GM19193 (cell line): Measurements from ENCODE around the gene PTPN13.

Experiments
- POLR2A ChIP-seq: IDR thresholded peaks from 4 replicates; pipeline ENCODE4 v1.6.1; 2011; ENCODE audit not compliant: insufficient read depth, insufficient read length; ENCODE audit errors: extremely low read depth

PTPN13 gene

DNA sequence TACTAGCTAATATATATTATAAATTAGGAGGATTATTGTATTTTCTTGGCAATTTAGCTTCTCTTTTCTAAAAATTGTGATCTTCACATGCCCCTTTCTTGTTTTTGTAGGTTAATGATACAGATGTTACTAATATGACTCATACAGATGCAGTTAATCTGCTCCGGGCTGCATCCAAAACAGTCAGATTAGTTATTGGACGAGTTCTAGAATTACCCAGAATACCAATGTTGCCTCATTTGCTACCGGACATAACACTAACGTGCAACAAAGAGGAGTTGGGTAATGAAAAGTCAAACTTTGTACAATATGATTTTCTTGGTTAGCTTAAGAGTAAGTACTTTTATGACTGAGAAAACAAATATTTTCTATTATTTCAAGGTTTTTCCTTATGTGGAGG is 180.9 kb downstream of the PTPN13 start:
- no peak for TF ChIP-seq POLR2A

DNA sequence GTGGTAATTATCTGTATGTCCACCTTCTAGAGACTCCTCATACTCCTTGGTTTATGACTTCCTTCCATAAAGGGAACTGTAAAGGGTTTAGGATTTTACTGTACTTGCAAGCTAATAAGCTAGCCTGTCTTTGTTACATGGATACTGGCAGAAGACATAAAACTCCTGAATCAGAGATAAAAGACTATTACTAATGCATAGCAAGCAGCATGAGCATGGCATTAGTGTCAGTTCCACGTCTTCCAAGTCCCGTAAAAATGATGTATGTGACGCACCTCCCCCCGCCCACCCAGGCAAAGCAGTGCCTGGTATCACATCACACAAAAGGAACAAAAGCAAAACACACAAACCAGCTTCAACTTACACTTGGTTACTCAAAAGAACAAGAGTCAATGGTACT is 184.1 kb downstream of the PTPN13 start:
- TF ChIP-seq POLR2A = no peak

DNA sequence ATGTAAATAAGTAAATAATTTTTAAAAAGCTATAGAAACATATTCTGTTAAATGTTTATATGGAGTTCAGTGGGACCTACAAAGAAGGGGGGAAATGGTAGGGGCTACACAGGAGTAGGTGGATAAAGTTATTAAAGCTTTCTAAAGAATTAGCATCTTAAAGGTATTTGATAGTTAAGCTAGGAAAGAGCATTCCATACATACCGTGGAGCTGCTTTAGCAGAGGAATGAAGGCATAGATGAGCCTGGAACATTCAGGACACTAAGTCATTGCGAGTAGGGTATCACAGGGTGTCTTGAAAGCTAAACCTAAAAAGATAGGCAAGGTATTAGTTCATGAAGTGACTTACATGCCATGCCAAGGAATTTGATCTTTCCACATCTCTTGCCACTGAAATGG is 194.7 kb downstream of the PTPN13 start:
- no peak for TF ChIP-seq POLR2A

DNA sequence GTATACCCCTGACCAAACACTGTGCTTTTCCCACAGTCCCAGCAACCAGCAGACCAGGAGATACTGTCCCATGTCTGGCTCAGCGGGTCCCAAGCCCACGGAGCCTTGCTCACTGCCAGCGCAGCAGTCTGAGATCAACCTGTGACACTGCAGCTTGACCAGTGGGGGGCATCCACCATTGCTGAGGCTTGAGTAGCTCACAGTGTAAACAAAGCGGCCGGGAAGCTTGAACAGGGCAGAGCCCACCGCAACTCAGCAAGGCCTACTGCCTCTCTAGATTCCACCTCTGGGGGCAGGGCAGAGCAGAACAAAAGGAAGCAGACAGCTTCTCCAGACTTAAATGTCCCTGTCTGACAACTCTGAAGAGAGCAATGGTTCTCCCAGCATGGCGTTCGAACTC is 197.0 kb downstream of the PTPN13 start:
- no peak for TF ChIP-seq POLR2A

DNA sequence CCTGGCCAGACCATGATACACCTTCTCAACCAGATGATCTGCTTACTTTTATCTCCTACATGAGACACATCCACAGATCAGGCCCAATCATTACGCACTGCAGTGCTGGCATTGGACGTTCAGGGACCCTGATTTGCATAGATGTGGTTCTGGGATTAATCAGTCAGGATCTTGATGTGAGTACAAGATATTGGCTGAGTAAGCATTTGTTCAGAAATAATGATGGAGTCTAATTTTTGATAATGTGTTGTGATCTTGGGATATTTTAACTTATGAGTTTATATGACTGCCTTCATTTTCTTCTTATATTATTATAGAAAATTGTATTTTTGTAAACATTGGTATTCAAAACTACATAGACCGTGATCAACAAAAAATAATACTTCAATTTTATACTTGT is 215.7 kb downstream of the PTPN13 start:
- no peak for TF ChIP-seq POLR2A

DNA sequence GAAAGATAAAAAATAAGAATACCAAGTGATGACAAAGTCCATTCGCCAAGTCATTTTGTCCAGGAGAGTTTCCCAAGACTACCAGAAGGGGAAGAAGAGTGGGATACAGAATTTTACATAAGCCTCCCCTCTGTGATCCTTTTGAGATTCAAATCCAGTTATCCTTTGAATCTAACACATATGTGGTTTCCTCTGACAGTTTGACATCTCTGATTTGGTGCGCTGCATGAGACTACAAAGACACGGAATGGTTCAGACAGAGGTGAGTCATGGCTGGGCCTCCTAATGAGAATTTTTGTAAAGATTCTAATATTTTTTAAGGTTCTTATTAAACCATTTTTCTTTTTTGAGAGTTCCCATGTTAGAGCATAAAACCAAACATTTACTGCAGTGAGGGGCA is 216.7 kb downstream of the PTPN13 start:
- TF ChIP-seq POLR2A = no peak

DNA sequence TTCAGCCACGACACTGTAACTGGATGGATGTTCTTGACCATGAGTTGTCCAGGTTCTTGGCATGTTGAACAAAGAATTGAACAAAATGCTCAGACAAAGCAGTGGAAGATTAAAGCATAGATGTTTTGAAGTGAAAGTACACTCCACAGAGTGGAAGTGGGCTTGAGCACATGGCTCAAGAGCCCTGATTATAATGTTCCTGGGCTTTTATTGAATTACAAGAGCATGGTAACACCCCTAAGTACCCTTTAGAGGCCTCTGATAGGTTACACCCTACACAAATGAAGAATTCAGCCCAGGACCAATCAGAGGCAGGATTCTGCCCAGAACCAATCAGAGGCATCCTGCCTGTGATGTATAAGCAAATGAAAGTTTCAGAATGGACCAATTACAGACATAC is 221.5 kb downstream of the PTPN13 start:
- TF ChIP-seq POLR2A = no peak

DNA sequence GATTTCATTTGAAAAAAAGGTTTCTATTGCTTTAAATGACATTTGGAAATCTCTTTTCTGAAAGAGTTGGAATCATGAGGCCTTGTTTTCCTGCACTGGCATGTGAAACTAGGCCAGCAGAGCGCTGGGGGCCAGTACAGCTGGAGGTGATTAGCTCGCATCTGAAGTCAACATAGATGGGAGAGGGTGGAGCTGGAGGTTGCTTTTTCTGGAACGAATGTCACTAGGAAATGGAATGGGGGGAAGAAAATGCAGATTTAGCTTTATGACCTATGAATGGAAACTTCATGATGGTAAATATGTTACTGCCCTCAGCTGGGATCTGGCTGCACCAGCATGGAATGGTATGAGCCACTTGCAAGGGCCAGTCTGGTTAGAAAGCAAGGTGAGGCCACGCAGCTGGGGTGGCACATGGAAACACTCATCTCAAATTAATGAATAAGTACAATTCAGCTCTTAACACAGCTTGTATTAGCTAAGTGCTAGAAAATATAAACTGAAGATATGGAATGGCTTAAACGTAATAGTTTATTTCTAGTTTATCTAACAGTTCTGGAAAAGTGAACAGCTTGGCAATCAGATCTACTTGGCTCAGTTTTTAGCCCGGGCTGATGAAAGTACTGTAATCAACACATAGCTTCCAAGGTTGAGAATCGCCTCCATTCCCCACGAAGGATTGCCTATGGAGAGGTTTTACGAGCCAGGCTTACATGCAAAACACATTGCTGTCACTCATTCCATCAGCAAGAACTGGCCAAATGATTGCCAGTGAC is 222.6 kb downstream of the PTPN13 start:
- TF ChIP-seq POLR2A = no peak

DNA sequence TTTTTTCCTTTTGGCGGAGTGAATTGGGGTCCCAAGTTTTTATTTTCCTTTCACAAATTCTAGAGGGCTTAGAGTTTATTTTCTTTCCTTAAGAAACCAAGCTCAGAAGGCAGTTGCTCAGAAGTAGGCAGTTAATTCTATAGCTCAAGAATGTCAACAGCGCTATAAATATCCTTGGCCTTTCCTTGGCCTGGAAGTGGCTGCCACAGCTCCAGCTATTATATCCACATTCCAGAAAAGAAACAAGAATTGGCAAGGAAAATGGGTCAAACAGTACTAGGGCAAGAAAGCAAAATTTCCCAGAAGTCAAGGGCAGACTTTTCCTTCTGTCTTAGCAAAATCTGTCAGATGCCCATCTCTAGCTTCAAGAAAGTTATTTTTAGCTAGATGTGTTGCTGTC is 224.1 kb downstream of the PTPN13 start:
- TF ChIP-seq POLR2A = no peak

DNA sequence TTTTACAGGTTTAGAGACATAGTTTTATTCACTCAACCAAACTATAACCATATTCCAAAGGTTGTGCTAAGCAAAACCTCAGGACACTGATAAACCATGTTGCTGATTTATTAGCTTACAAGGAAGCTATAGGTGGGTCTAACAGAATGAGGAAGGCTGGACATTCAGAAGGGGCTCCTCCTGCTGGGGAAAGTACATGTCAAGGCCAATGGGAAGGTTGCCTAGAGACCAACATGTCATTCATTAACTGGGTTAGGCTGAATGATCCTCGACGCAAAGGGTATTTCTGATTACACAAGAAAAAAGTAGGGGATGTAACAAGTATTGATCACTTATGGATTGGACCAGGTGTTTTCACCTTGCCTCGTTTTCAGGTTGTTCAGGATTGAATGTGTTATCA is 224.7 kb downstream of the PTPN13 start:
- no peak for TF ChIP-seq POLR2A

DNA sequence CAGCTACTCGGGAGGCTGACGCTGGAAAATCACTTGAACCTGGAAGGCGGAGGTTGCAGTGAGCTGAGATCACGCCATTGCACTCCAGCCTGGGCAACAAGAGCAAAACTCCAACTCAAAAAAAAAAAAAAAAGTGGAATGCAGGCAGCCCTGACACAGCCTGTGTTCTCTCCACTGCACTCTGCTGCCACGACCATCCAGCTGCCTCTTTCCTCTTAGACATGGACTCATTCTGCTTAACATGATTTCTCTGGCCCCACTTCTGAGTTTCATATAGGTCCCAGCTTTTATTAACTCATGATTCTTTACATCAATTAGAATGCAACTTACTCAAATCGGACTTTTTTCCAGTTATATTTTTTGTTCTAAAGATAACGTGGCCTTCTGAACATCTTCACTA is 225.4 kb downstream of the PTPN13 start:
- TF ChIP-seq POLR2A = no peak

DNA sequence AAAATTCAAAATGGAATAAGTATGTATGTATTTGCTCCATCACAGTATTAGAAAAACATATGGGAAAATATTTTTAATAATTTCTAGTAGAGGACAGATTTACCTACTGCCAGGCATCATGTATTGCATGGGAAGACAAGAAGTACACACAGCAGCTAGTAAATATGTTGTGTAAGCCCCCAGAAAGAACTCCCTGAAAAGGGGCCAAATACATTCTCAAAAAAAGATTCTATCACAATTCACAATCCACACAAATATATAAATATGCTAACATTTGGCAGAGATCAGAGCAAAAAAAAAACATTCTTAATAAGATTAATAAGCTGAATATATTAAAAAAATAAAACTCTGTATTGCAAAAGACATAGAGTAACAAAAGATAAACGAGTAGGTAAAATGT is 227.0 kb downstream of the PTPN13 start:
- TF ChIP-seq POLR2A = no peak

DNA sequence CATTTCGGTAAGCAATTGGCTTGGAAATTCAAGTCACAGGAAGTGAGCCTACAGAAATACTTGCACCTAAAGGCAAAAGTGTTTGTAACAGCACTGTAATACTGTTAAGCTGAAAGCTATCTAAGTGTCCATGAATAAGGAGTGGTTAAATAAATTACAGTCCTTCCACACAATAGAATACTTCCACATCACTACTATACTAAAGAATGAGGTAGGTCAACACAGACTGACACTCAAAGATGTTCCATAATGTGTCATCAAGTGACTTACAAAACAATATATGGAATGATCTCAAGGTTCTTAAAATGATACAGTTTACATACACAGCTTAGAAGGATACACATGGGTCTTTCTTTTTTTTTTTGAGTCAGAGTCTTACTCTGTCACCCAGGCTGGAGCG is 228.0 kb downstream of the PTPN13 start:
- no peak for TF ChIP-seq POLR2A

DNA sequence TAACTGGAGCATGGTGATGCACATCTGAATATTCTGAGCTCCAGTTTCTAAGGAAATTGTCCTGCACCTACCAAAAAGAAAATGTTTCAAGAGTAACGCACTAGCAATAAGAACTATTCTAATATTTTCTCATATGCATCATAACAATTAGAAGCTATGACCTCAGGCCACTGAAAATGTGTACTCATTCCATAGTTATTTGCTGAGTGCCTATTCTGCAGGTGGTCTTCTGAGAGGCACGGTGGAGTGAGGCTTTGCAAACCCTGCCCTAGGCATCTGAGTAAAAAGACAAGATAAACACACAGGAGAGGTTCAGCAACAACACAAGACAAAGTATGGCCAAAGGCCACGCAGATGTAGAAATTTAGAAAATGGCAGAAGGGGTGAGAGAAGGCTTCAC is 231.4 kb downstream of the PTPN13 start:
- TF ChIP-seq POLR2A = no peak

DNA sequence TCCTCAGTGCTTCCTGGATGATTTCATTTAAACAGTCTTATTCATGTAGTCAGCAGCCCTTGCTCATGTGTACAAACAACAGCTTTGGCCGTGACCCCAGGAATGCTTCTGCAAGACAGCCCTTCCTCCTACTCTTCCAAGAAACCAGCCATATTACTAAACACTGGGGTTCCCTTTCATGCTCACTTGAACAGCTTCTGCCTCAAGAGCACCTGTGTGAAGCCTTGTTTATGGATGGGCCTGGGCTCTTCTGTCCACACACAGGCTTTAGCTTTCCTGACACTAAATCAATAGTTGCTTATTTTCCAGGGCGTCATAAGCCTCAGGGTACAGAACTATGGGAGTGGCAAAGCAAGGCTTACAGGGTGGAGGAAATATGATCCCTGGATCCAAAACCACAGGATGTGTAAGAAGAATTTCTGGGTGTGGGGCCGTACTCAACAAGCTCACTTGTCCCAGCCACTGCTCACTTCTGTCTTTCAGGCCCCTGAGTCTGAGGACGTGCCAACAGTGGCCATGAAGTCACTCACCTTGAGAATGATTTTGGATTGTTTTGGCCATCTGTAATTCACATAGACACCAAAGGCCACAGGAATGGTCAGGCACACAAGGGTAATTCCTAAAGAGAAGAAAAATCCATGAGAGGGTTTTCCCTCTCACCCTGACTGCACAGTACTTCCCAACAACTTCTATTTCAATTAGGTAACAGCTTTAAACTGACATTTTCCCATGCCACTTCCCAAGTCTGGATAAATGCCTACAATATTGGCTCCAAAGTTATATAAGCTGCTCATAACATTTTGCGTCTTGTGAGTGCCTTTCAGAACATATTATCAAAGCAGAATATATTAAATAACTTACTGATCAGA is 237.4 kb downstream of the PTPN13 start:
- no peak for TF ChIP-seq POLR2A

DNA sequence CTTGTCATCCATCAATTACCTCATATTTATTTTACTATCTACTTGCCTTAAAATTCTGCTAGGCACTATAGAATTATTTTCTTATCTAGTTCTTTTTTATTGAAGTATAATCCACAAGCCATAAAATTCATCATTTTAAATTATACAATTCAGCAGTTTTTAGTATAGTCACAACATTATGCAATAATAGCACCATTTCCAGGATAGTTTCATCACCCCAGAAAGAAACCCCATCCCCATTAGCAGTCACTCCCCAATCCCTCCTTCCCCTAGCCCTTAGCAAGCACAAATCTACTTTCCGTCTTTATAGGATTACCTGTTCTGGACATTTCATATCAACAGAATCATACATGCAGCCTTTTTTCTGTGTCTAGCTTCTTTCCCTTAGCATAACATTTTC is 239.5 kb downstream of the PTPN13 start:
- TF ChIP-seq POLR2A = no peak

DNA sequence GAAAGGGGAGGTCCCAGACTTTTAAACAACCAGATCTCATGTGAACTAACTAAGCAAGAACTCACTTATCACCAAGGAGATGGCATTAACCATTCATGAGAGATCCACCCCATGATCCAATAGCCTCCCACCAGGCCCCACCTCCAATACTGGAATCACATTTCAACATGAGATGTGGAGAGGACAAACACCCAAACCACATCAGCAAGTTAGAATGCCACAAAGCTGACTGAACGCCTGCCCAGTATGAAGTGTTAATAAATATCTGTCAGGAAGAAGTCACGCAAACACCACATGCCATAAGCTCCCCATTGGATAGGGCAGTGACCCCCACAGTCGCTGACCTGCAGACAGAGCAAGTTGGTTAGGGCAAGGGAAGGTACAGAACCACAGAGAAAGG is 240.8 kb downstream of the PTPN13 start:
- TF ChIP-seq POLR2A = no peak

DNA sequence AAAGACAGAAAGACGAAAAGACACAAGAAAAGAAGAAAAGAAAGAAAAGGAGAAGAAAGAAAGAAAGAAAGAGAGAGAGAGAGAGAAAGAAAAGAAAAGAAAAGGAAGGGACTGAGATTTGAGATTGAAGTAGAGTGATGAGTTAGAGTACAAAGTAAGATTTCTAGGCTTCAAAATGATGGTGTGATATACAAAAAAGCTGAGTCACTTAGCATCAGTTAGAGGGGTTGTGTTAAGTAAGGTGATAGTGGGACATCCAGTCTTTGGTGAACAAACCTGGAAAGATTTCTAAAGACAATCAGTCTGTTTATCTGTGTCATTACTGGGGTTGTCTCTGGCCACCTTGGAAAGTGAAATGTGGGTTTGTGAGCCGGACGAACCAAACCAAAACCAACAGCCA is 241.6 kb downstream of the PTPN13 start:
- no peak for TF ChIP-seq POLR2A
